GM12872 (cell line): ENCODE results near the gene HDAC9.

Source experiments
- CTCF ChIP-seq: IDR thresholded peaks from 3 replicates; pipeline ENCODE4 v1.5.1; 2011; ENCODE audit warnings: low read depth, mild to moderate bottlenecking, low read length, moderate library complexity; ENCODE audit not compliant: insufficient read depth

The HDAC9 gene

GRCh38 chr7:18996583-18996982 is 501.0 kb downstream of the HDAC9 start:
- no peak for TF ChIP-seq CTCF

GRCh38 chr7:18997477-18998150 is 502.1 kb downstream of the HDAC9 start:
- no peak for TF ChIP-seq CTCF

- no peak for TF ChIP-seq CTCF
Measured at GRCh38 chr7:19000410-19000809, 504.9 kb downstream of the HDAC9 start.

GRCh38 chr7:19001854-19002253 is 506.3 kb downstream of the HDAC9 start:
- TF ChIP-seq CTCF, result no peak

GRCh38 chr7:19009241-19009935 is 513.8 kb downstream of the HDAC9 start:
- no peak for TF ChIP-seq CTCF

- no peak for TF ChIP-seq CTCF
Measured at GRCh38 chr7:19009936-19010280, 514.4 kb downstream of the HDAC9 start.

GRCh38 chr7:19011212-19011611 is 515.7 kb downstream of the HDAC9 start:
- no peak for TF ChIP-seq CTCF
